GM18519 (cell line): Measurements from ENCODE around the gene C19orf25.

ENCODE experiments used
- ATAC-seq: cut with Tn5 transposase; IDR thresholded peaks from one replicate; pipeline ENCODE4 v1.9.1; 2021; ENCODE audit warnings: mild to moderate bottlenecking, moderate library complexity; ENCODE audit not compliant: unreplicated experiment, low FRiP score

The C19orf25 gene

GRCh38 chr19:1496714-1497577, 17.9 kb upstream of the C19orf25 start:
- ATAC-seq, result no peak

GRCh38 chr19:1495799-1496713, 17.0 kb upstream of the C19orf25 start:
- ATAC-seq, result no peak

DNA sequence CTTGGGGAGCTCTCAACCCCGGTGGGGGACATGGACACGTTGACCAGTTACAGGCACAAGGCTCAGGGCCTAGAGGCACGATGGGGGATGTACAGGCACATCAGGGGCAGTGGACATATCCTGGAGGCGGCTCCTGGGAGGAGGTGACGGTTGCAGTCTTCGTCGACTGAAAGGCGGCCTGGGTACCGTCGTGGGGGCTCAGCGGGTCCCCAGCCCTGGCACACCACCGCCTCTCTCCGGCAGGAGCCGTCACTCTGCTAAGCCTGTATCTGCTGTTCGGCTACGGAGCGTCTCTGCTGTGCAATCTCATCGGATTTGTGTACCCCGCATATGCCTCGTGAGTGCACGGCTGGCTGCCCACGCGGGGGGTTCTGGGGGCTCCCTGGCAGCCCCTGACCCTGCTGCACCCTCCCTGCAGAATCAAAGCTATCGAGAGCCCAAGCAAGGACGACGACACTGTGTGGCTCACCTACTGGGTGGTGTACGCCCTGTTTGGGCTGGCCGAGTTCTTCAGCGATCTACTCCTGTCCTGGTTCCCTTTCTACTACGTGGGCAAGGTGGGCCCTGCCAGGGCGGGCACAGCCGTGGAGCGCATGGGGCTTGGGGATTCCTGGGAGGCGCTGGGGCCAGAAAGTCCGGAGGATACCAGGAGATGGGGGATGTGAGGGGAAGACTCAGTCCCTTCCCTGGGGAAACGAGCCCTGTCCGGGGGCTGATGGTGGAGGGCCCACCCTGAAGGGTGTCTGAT, 16.2 kb upstream of the C19orf25 start:
- no peak for ATAC-seq

GRCh38 chr19:1494115-1494815, 15.2 kb upstream of the C19orf25 start:
- ATAC-seq, result no peak

DNA sequence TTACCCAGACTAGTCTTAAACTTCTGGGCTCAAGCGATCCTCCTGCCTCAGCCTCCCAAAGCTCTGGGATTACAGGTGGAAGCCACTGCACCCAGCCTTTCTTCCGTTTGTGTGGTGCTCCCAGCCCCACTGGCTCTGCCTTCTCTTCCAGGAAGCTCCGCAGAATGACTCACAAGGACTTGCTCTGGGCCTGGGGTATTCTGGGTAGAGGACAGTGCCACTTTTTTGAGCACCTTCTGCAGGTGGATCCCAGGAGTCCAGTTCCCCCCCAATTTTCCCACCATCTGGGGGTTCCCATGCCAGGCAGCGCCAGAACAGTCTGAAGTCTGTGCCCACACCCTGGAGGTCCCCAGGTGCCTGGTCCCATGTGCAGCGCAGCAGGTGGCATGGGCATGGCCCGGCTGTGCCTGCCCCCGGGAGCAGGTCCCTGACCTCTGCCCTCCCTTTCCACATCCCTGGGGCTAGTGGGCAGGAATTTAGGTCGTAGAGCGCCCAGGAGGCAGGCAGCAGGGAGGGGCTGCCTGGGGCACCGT, 13.5 kb upstream of the C19orf25 start:
- no peak for ATAC-seq

DNA sequence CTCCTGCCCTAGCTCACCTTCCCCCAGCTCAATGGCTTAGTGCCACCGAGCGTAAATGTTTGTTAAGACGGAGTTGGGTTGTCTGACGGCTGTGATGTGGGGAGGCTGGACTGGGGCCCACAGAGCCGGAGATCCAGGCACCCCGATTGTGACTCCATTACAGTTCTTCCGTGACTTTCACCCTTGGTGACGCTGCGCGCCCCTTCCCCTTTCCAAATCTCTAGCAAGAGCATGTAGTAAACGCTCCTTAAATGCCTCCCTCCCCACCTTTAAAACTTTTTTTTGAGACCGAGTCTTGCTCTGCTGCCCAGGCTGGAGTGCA, 12.8 kb upstream of the C19orf25 start:
- no peak for ATAC-seq

GRCh38 chr19:1491114-1491848, 12.3 kb upstream of the C19orf25 start, which contains the start of gene REEP6:
Gene REEP6, plus strand, starts transcription at chr19:1491181. Its CDS starts 89 bp downstream, at chr19:1491270.
- ATAC-seq, result no peak

- peak; percentile 77 for ATAC-seq
Observed at GRCh38 chr19:1490311-1491113, 11.5 kb upstream of the C19orf25 start, which contains the start of gene PCSK4. Gene PCSK4, minus strand, starts transcription at chr19:1490350. Its CDS starts 4 bp downstream, at chr19:1490346.

DNA sequence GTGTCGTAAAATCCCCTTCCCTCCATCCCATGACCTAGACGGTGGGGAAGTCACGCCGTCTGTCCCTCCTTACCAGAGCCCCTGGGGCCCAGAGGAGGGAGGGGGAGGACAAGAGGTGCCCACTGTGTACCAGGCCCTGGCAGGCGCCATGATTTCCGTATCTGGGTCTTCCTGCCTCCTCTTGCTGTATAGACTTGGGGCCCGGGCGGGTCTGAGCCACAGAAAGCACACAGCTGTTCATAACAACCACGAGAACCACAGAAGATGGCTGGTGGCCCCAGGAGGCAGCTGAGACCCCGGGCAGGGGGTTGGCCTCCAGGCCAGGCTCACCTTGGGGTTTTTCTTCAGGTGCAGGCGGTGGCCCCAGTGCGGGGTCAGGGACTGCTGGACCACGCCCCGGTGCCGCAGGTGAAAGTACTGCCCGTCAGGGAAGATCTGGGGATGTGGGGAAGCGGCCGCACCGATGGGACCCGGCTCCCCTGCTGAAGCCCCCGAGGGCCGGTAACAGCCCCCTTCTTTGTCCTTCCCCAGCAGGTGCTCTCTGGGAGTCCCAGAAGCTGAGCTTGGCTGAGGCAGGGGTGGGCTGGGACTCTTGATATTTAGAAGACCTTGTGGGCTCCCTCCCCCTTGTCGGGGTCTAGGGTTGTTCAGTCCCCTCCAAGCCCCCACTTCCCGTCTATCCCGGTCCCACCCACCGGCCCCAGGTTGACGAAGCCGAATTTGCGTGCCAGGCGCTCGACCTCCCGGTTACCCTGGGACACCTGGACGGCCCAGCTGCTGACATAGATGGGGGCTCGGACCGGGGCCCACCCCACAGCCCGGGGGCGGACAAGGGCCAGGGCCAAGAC, 10.7 kb upstream of the C19orf25 start:
- ATAC-seq, result no peak

DNA sequence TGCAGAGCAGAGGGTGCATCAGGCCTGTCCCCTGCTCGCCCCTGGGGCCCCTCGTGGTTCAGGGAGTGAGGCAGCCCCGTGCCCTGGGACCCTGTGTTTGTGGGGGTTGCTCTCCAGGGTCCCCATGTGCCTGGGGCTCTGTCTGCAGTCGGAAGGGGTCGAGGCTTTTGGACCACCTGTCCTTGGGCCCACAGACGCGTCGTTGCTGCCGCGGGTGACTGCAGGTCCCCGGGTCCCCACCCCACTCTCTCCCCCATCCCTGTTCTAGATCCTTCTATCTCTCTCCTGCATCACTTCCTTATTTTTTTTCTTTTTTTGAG, 9.2 kb upstream of the C19orf25 start:
- no peak for ATAC-seq

- ATAC-seq, result no peak
Observed at GRCh38 chr19:1487576-1488281, 8.7 kb upstream of the C19orf25 start.

GRCh38 chr19:1486720-1487575, 7.9 kb upstream of the C19orf25 start:
- ATAC-seq, result no peak

DNA sequence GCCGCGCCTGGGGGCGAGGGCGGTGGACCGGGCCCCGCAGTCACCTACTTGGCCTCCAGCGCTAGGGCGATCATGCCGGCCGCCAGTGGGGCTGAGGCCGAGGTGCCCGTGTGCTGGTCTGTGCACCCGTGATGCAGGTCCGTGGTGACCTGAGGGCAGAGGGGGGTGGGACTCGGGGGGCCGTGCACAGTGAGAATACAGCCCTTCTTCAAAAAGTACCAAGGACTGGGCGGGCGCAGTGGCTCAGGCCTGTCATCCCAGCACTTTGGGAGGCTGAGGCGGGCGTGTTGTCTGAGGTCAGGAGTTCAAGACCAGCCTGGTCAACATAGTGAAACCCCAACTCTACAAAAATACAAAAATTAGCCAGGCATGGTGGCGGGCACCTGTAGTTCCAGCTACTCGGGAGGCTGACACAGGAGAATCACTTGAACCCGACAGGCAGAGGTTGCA, 5.0 kb upstream of the C19orf25 start:
- no peak for ATAC-seq

DNA sequence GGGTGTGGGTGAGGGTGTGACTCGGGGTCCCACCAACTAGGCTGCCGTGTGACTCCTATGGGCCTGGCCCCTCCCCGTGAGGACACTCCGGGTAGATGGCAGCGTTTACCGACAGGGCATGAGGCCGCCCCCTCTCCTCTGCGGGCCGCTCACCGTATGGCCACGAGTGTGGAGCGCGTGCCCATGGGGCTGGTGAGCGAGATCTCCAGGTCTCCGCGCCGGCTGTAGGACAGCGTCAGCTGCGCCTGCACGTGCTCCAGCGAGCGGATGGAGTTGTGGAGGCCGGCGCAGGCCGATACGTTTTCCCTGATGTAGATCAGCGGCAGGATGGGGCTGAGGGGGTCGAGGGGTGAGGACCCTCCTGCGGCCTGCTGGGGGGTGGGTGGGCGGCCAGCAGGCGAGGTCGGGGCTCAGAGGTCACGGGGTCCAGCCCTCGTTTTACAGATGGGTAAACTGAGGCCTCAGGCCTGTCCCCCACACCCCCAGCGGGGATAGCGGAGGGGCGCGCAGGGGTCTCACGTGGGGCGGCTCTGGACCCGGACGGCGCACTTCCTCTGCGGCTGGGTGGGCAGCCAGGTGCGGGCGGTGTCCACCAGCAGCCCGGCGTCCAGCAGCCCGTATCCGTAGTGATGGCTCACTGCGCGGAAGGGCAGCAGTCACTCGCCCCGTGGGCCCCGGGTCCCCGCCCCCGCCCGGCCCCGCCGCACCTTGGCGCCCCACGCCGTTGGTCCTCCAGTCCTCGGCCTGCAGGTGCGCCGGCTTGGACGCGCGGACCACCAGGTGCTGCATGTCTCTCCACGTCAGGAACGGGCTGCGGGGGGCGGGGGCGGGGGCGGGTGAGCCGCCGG, 4.3 kb upstream of the C19orf25 start:
- no peak for ATAC-seq
